Upper lobe of left lung (tissue), 4 donors: Measurements from ENCODE around the gene DLG2.

Experiments
- CTCF ChIP-seq, 6 experiments: fragments of 450-650 bp in 4 of 6; fragments of 200-600 bp in 2 of 6; sonication (generic) in 2 of 6; IDR thresholded peaks; one replicate each; pipeline ENCODE4 v1.5.1; 2016 to 2019; ENCODE audit warnings: antibody characterized with exemption in 6 of 6
- POLR2A ChIP-seq, 4 donors: fragments of 450-650 bp; IDR thresholded peaks; one replicate each; pipeline ENCODE4 v1.5.1; 2016 to 2017; ENCODE audit warnings: antibody characterized with exemption in 4 of 4, mild to moderate bottlenecking in 2 of 4
- POLR2AphosphoS5 ChIP-seq, 2 donors: sonication (generic); formaldehyde crosslinking; IDR thresholded peaks; one replicate each; pipeline ENCODE4 v1.5.1; 2017; ENCODE audit warnings: antibody characterized with exemption in 2 of 2

DNA sequence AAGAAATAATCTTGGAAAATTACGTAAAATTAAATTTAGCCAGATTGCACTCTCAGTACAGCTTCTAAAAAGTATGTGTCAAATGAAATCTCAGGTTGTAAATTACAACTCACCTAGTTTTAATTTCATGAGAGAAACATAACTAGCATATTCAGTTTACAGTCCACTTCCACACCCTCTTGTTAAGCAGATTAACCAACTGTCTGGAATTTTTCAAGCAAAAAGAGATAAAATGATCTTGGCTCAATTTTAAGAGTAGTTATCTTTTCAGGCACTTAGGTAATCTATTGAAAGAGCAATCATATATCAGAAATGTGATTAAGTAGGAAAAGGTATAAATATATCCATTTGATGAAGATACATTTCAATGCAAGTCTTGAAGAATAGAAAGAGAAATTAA is 1412.6 kb downstream of the DLG2 start:
- no peak for TF ChIP-seq CTCF (IDR thresholded peaks at IDR 0.05)
- TF ChIP-seq POLR2A (IDR thresholded peaks at IDR 0.05): no peak
- no peak for TF ChIP-seq POLR2AphosphoS5 (IDR thresholded peaks at IDR 0.05)
